Left hindlimb (tissue), 1 donor: ENCODE results near the gene GMDS.

ENCODE experiments used
- DNase-seq: peaks from one replicate; pipeline ENCODE4 v3.0.0-alpha.2; 2018

GMDS gene

GRCh38 chr6:2245103-2245876 lies at the start of gene GMDS:
GMDS (minus strand) TSS chr6:2245605.
- peak; percentile 90 for DNase-seq

- DNase-seq, result no peak
Observed at GRCh38 chr6:2285510-2285909, 40.1 kb upstream of the GMDS start.

- DNase-seq, result no peak
Observed at GRCh38 chr6:2275892-2276242, 30.5 kb upstream of the GMDS start.

- DNase-seq, result no peak
Observed at GRCh38 chr6:2274981-2275891, 29.8 kb upstream of the GMDS start.

DNA sequence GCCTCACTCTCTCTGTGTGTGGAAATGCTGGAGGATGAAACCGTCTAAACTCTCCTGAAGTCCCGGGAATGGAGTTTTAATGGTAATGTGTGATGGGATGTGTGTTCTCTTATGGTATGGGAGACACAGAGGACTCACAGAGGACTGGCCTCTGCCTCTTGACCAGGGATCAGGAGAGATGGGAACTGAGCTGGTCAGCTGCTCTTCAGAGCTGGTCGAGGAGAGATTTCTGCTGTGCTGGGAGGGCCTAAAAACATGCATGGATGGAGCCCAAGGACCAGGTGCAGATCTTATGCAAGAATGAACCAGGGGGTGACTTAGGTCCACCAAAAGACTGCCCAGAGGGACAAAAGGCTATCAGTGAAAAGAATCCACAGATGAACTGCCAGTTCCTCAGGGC lies 27.3 kb upstream of the GMDS start:
- no peak for DNase-seq

DNA sequence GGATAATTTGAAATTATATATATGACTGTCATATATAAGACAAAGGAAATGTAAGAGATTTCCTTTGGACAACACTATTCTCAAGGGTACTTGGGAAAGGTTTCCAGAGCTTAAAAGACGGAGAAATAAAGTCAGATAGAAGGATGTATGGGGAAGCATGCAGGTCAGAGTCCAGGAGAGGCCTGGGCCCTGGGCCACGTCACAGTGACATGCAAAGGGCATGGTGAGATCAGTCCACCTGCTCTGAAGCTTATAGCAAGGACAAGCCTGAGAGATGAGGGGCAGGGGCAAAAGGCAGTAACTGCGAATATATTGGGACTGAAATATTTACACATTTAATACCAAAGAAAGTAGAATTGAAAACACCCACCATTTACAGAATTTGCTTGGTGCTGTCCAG lies 24.6 kb upstream of the GMDS start:
- no peak for DNase-seq

GRCh38 chr6:2266841-2267240 lies 21.4 kb upstream of the GMDS start:
- DNase-seq, result no peak

GRCh38 chr6:2266031-2266795 lies 20.8 kb upstream of the GMDS start:
- no peak for DNase-seq

DNA sequence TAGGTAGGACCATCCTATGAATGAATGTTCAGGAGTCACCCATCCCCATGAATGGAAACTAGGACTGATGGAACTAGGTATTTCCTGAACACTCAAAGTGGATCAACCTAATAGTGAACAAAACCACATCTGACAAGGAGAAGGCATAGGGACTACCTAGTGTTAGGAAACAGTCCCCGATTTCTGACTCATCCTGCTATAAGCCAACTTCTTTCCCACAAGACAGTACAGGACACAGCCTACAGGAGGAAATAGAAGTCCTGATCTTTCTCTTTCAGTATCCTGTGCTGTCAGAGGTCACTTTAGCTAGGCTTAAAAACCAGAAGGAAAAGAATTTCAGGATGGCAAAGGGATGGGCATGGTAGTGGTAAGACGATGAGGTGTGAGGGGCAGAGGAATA lies 19.5 kb upstream of the GMDS start:
- DNase-seq, result no peak

GRCh38 chr6:2263896-2264295 lies 18.5 kb upstream of the GMDS start:
- DNase-seq, result no peak

DNA sequence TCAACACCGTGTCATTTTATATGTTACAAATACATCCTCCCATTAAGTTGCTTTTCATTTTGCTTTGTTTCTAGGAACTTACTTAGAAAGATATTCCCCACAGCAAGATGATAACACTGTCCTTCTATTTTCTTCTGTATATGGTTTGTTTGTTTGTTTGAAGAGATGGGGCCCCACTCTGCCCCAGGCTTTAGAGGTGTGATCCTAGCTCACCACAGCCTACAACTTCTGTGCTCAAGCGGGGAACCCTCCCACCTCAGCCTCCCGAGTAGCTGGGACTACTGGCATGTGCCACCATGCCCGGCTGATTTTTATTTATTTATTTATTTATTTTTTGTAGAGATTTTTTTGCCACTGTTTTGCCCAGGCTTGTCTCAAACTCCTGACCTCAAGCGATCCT lies 14.2 kb upstream of the GMDS start:
- DNase-seq, result no peak

GRCh38 chr6:2259002-2259494 lies 13.6 kb upstream of the GMDS start:
- DNase-seq, result no peak

GRCh38 chr6:2258112-2258511 lies 12.7 kb upstream of the GMDS start:
- DNase-seq, result no peak

GRCh38 chr6:2257363-2257762 lies 12.0 kb upstream of the GMDS start:
- no peak for DNase-seq

GRCh38 chr6:2254747-2255146 lies 9.3 kb upstream of the GMDS start:
- no peak for DNase-seq

DNA sequence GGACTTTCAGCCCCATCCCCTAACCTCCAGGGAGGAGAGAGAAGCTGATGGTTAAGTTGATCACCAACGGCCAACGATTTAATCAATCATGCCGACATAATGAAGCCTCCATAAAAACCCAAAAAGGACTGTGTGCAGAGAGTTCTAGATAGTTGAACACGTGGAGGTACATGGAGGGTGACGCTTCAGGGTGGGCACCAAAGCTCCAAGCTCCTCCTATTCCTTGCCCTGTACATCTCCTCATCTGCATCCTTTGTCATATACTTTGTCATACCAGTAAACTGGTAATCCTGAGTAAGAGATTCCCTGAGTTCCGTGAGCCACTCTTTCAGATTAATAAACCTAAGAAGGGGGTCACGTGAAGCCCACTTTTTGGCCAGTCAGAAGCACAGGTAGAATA lies 3.7 kb upstream of the GMDS start:
- no peak for DNase-seq

DNA sequence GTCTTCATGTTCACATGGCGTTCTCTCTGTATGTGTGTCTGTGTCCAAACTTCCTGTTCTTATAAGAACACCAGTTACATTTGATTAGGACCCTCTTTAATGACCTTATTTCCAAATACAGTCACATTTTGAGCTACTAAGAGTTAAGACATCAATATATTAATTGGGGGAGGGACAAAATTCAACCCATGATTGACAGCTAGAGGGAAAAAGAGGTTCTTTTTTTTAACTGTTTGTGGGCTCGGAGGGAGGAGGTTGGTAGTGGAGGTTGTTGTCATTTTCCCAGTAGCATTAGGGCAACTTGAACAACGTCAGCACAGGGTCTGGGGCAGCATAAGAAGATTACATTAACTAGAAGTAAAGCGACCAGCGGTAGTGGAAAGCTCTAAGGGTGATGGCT lies 2.3 kb upstream of the GMDS start:
- no peak for DNase-seq

- DNase-seq, result peak; percentile 59
Observed at GRCh38 chr6:2245877-2246863, 765 bp upstream of the GMDS start.

- no peak for DNase-seq
Observed at GRCh38 chr6:2244261-2245102, 923 bp downstream of the GMDS start.

- no peak for DNase-seq
Observed at GRCh38 chr6:2242311-2242710, 3.1 kb downstream of the GMDS start.

DNA sequence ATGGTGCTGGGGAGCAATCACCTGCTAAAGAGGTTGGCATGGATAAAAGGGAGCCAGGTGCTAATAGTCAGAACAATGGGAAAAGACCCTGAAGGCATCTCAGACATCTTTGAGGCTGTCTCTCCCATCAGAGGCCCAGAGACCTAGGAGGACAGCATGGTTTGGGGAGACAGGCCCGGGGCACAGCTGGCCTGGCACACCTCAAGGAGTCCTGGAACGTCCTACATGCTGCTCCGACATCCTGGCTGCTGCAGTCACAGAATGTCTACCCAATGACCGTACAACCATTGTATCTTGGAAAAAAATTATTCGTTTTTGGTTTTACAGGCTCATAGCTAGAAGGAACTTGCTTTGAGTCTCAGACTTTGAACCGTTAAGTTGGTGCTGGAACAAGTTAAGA lies 4.4 kb downstream of the GMDS start:
- DNase-seq, result no peak
